GM21526 (cell line): ENCODE results near the gene BTG2.
"Not testable (repeated sequence)": the region's sequence is repeated elsewhere in the genome, so short reads cannot be mapped to it uniquely, and the experiment has no call there.

Source experiments
- ATAC-seq: cut with Tn5 transposase; IDR thresholded peaks from one replicate; pipeline ENCODE4 v1.9.1; 2021; ENCODE audit warnings: moderate library complexity; ENCODE audit not compliant: unreplicated experiment, low FRiP score

BTG2 gene

GRCh38 chr1:203311368-203312301 lies 6.3 kb downstream of the BTG2 start:
- no peak for ATAC-seq

GRCh38 chr1:203314025-203314759 lies 8.9 kb downstream of the BTG2 start:
- not testable (repeated sequence) for ATAC-seq

- ATAC-seq, result no peak
Observed at GRCh38 chr1:203316626-203317093, 11.3 kb downstream of the BTG2 start.

- no peak for ATAC-seq
Observed at GRCh38 chr1:203317429-203318228, 12.3 kb downstream of the BTG2 start.

- ATAC-seq, result no peak
Observed at GRCh38 chr1:203318229-203318517, 12.9 kb downstream of the BTG2 start.

GRCh38 chr1:203320591-203321272 lies 15.4 kb downstream of the BTG2 start:
- no peak for ATAC-seq

- ATAC-seq, result no peak
Observed at GRCh38 chr1:203321273-203322052, 16.1 kb downstream of the BTG2 start.

- ATAC-seq, result no peak
Observed at GRCh38 chr1:203322500-203323179, 17.3 kb downstream of the BTG2 start.

GRCh38 chr1:203323587-203323986 lies 18.3 kb downstream of the BTG2 start:
- no peak for ATAC-seq

GRCh38 chr1:203324105-203325025 lies 19.0 kb downstream of the BTG2 start:
- ATAC-seq, result no peak

GRCh38 chr1:203325026-203325417 lies 19.7 kb downstream of the BTG2 start:
- ATAC-seq, result no peak

GRCh38 chr1:203325418-203326091 lies 20.2 kb downstream of the BTG2 start:
- ATAC-seq, result no peak

- ATAC-seq, result peak; percentile 68
Observed at GRCh38 chr1:203326830-203327683, 21.7 kb downstream of the BTG2 start.

GRCh38 chr1:203327684-203328457 lies 22.6 kb downstream of the BTG2 start:
- peak; percentile 17 for ATAC-seq

GRCh38 chr1:203328714-203329122 lies 23.4 kb downstream of the BTG2 start:
- no peak for ATAC-seq

GRCh38 chr1:203331224-203331623 lies 25.9 kb downstream of the BTG2 start:
- no peak for ATAC-seq
